ENCODE results near the gene SEMA5A.

DNA sequence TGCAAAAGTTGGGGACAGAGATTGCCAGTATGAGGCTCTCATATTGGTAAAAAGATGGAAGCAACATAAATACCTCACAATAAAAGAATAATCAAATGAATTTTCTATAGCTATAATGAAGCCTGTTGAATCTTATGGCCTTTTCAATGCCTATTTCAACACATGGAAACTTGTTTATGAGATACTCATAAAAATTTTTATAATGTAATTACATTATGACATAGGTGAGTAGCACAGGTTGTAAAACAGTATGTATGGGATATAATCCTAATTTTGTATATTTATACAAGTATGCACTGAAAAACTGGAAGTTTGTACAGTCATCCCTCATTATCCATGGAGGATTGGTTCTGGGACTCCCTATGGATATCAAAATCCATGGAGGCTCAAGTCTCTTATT lies 21.2 kb upstream of the SEMA5A start:
- TF ChIP-seq POLR2AphosphoS5 (IDR thresholded peaks at IDR 0.05) (no peak), POLR2A (IDR thresholded peaks at IDR 0.05) (no peak), EP300 (IDR thresholded peaks at IDR 0.05) (no peak)
- TF ChIP-seq, protein P1, sequence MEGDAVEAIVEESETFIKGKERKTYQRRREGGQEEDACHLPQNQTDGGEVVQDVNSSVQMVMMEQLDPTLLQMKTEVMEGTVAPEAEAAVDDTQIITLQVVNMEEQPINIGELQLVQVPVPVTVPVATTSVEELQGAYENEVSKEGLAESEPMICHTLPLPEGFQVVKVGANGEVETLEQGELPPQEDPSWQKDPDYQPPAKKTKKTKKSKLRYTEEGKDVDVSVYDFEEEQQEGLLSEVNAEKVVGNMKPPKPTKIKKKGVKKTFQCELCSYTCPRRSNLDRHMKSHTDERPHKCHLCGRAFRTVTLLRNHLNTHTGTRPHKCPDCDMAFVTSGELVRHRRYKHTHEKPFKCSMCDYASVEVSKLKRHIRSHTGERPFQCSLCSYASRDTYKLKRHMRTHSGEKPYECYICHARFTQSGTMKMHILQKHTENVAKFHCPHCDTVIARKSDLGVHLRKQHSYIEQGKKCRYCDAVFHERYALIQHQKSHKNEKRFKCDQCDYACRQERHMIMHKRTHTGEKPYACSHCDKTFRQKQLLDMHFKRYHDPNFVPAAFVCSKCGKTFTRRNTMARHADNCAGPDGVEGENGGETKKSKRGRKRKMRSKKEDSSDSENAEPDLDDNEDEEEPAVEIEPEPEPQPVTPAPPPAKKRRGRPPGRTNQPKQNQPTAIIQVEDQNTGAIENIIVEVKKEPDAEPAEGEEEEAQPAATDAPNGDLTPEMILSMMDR (IDR thresholded peaks at IDR 0.05), result no peak
